GM18502 (cell line): ENCODE measurements around the gene ASMTL.
A peak's percentile ranks its signal among the peaks of the same experiment; 100 is the strongest.
"Not testable (repeated sequence)": the region's sequence is repeated elsewhere in the genome, so short reads cannot be mapped to it uniquely, and the experiment has no call there.

ENCODE experiments used
- ATAC-seq: cut with Tn5 transposase; IDR thresholded peaks from one replicate; pipeline ENCODE4 v1.9.1; 2021; ENCODE audit warnings: mild to moderate bottlenecking; ENCODE audit not compliant: unreplicated experiment, poor library complexity

The ASMTL gene

GRCh38 chrX:1452516-1453394 lies at the start of gene ASMTL:
TSS of gene ASMTL (minus strand) at chrX:1452909. CDS start at chrX:1452840, 69 bp downstream.
- ATAC-seq: peak; percentile 75

DNA sequence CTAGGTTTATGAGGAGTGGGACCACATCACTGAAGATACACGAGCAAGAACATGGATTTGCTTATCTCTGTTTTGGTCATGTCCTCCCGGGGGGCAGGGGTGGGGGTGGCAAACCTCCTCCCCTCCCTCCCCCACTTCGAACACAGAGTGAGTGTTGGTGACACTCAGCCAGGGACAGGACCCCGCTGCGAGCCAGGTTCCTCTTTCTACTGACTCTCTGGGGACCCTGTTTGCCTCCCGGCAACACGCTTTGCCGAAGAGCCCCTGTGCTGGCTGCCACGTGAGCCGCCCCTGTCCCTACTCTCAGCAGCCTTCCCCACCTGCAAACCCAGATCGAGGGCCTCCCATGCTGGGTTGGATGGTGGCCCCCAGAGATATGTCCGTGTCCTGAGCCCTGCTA lies 49.5 kb upstream of the ASMTL start:
- peak; percentile 48 for ATAC-seq

- peak; percentile 64 for ATAC-seq
Measured at GRCh38 chrX:1500701-1501624, 48.3 kb upstream of the ASMTL start.

DNA sequence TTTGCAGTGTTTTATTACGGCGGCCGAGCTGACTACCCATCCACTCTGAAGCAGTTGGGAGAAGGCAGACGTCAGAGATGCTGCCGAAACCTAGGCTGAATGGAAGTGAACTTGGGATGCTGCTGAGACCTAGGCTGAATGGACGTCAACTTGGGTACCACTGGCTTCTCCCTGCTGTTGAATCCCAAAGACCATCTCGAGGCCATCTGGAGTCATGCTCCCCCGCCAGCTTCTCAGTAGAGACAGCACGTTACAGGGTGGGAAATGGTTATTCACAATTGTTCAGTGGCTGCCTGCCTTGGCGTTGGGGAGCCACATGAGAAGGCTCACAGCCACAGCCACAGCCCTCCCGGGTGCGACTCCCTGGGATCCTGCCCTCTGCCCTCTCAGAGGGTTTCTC lies 43.4 kb upstream of the ASMTL start:
- ATAC-seq: no peak

DNA sequence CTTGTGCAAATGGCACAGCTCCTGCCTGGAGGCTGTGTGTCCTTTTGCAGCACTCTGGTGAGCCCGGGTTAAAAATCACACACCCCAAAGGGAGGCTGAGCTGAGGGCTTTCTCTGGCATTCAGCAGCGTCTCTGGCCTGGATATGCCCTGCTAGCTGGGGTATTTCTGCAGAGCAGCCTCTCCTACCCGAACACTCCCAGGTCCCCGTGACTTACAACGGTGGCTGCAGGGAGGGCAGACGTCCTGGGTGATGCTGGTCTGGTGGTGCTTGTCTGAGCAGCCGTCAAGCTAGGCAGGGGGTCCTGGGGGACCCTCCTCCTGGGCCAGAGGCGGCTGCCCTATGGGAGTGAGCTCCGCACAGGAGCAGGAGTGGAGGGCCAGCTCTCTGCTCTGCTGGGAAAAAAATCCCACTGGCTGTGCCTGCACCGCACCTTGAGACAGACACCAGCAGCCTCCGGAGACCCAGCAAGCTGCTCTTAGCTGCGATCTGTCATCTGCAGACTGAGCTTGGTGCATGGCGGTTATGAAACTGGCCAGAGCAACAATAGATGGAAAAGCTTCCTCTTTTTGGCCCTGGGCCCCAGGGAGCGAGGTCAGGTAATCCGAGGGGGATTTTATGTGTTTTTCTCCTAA lies 41.3 kb upstream of the ASMTL start:
- ATAC-seq: peak; percentile 70

GRCh38 chrX:1493412-1493811 lies 40.7 kb upstream of the ASMTL start:
- ATAC-seq: peak; percentile 1

- ATAC-seq: no peak
Measured at GRCh38 chrX:1492421-1493012, 39.8 kb upstream of the ASMTL start.

- ATAC-seq: peak; percentile 83
Measured at GRCh38 chrX:1491851-1492349, 39.2 kb upstream of the ASMTL start.

DNA sequence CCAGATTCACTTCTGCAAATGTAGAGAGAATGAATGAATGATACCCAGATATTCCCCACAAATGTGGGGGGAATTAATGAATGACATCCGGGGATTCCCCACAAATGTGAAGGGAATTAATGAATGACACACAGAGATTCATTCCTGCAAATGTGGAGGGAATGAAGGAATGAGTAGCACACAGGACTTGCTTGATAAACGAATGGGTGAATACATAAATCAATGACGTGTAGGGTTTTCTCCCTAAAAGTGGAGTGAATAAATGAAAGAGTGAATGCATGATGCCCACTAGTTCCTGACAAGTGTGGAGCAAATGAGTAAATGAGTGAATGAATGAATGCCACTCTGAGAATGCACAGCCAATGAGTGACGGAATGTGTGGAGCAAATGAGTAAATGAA lies 38.5 kb upstream of the ASMTL start:
- not testable (repeated sequence) for ATAC-seq

DNA sequence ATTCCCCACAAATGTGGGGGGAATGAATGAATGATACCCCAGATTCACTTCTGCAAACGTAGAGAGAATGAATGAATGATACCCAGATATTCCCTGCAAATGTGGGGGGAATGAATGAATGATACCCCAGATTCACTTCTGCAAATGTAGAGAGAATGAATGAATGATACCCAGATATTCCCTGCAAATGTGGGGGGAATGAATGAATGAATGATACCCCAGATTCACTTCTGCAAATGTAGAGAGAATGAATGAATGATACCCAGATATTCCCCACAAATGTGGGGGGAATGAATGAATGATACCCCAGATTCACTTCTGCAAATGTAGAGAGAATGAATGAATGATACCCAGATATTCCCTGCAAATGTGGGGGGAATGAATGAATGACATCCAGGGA lies 38.0 kb upstream of the ASMTL start:
- ATAC-seq: not testable (repeated sequence)

DNA sequence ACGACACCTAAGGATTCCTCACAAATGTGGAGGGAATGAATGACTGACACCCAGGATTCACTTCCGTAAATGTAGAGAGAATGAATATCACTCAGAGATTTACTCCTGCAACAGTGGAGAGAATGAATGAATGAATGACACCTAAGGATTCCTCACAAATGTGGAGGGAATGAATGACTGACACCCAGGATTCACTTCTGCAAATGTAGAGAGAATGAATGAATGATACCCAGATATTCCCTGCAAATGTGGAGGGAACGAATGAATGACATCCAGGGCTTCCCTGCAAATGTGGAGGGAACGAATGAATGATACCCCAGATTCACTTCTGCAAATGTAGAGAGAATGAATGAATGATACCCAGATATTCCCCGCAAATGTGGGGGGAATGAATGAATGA lies 36.6 kb upstream of the ASMTL start:
- ATAC-seq: not testable (repeated sequence)

DNA sequence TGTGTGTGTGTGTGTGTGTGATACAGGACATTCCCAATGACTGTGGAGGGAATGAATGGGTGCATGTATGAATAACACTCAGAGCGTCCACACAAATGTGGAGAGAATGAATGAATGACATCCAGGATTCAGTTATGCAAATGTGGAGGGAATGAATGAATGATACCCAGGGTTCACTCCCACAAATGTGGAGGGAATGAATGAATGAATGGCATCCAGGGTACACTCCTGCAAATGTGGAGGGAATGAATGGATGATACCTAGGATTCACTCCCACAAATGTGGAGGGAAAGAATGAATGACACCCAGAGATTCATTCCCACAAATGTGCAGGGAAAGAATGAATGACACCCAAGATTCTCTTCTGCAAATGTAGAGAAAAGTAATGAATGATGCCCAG lies 36.0 kb upstream of the ASMTL start:
- no peak for ATAC-seq

- ATAC-seq: no peak
Measured at GRCh38 chrX:1488141-1488540, 35.4 kb upstream of the ASMTL start.

GRCh38 chrX:1487401-1487800 lies 34.7 kb upstream of the ASMTL start:
- no peak for ATAC-seq

- ATAC-seq: no peak
Measured at GRCh38 chrX:1486749-1487361, 34.1 kb upstream of the ASMTL start.

DNA sequence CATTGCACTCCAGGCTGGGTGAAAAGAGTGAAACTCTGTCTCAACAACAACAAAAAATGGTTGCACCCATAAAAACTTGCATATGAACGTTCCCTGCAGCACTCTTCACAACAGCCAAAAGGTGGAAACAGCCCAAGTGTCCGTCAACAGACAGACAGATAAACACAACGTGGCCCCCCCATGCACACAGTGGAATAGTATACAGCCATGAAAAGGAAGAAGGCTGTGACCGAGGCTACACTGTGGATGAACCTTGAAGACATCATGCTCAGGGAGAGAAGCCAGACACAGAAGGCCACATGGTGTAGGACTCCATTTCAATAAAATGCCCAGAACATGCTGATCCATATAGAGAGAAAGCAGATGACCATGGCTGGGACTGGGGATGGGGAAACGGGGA lies 33.5 kb upstream of the ASMTL start:
- ATAC-seq: no peak

DNA sequence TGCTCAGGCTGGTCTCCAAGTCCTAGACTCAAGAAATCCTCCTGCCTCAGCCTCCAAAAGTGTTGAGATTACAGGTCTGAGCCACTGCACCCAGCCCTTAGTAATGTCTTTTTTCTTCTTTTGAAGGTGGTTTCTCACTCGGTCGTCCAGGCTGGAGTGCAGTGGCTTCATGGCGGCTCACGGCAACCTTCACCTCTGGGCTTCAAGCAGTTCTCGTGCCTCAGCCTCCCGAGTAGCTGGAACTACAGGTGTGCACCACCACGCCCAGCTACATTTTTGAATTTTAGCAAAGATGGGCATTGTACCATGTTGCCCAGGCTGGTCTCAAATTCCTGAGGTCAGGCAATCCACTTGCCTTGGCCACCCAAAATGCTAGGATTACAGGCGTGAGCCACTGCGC lies 32.3 kb upstream of the ASMTL start:
- ATAC-seq: no peak

- ATAC-seq: no peak
Measured at GRCh38 chrX:1484638-1485019, 31.9 kb upstream of the ASMTL start.

DNA sequence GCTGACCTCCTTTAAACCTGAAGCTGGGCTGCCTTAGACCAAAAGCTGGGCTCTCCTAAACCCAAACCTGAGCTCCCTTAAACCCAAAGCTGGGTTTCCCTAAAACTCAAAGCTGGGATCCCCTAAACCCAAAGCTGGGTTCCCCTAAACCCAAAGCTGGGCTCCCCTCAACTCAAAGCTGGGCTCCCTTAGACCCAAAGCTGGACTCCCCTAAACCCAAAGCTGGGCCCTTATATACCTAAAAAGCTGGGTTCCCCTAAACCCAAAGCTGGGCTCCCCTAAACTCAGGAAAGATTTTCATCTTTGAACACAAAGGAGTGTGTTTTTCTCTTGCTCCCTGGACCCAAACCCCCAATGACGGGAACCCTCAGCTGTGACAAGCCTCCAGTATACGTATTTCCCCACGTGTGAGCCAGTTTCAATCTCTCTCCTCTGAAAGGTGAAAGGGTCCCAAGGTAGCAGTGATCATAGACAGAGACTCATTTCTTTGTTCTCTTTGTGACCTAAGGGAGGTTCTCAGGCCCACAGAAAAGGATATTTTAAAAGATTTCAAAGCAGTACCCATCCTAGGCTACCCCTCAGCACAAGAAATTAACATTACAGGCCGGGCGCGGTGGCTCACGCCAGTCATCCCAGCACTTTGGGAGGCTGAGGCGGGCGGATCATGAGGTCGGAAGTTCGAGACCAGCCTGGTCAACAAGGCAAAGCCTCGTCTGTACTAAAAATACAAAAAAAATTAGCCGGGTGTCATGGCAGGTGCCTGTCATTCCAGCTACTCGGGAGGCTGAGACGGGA lies 31.3 kb upstream of the ASMTL start:
- peak; percentile 58 for ATAC-seq
